NCI-H526 (cell line): ENCODE measurements around the gene CAPN11.
A peak's percentile ranks its signal among the peaks of the same experiment; 100 is the strongest.

Experiments used
- DNase-seq, 2 experiments: peaks; one replicate each; lab custom pipeline; 2025; lab: John Stamatoyannopoulos, UW

The CAPN11 gene

GRCh38 chr6:44214307-44214706 lies 55.7 kb downstream of the CAPN11 start:
- no peak for DNase-seq

GRCh38 chr6:44216677-44217331 lies 58.2 kb downstream of the CAPN11 start, which contains the start of gene MYMX:
TSS of gene MYMX (plus strand) at chr6:44216926. CDS start at chr6:44217472, 546 bp downstream.
- DNase-seq, result peak; percentile 51 to 82

- peak; percentile 31 to 65 for DNase-seq
These were observed 58.9 kb downstream of the CAPN11 start for GRCh38 chr6:44217332-44218143.

GRCh38 chr6:44219053-44219814 lies 60.6 kb downstream of the CAPN11 start:
- DNase-seq, result peak; percentile 97 to 98

- DNase-seq, result peak in 1 of 2 experiments; percentile 48
These were observed 61.5 kb downstream of the CAPN11 start for GRCh38 chr6:44219815-44220784.

- DNase-seq, result no peak
These were observed 62.3 kb downstream of the CAPN11 start for GRCh38 chr6:44220913-44221290.

- DNase-seq, result peak; percentile 68 to 88
These were observed 62.8 kb downstream of the CAPN11 start for GRCh38 chr6:44221291-44221960.

GRCh38 chr6:44221961-44222335 lies 63.3 kb downstream of the CAPN11 start:
- DNase-seq, result no peak

- peak in 1 of 2 experiments; percentile 44 for DNase-seq
These were observed 64.1 kb downstream of the CAPN11 start for GRCh38 chr6:44222486-44223318.

- peak; percentile 18 to 92 for DNase-seq
These were observed 64.9 kb downstream of the CAPN11 start, which contains the start of gene SLC29A1 for GRCh38 chr6:44223319-44224028. TSS of gene SLC29A1 (plus strand) at chr6:44223595. CDS start at chr6:44227314, 3,719 bp downstream.

GRCh38 chr6:44224029-44224964 lies 65.7 kb downstream of the CAPN11 start:
- DNase-seq, result peak in 1 of 2 experiments; percentile 47

- no peak for DNase-seq
These were observed 66.3 kb downstream of the CAPN11 start for GRCh38 chr6:44224965-44225305.

GRCh38 chr6:44225579-44226325 lies 67.1 kb downstream of the CAPN11 start:
- no peak for DNase-seq

GRCh38 chr6:44226368-44227147 lies 67.9 kb downstream of the CAPN11 start:
- DNase-seq, result no peak

GRCh38 chr6:44227148-44227793 lies 68.7 kb downstream of the CAPN11 start:
- peak in 1 of 2 experiments; percentile 24 for DNase-seq

GRCh38 chr6:44228031-44228430 lies 69.4 kb downstream of the CAPN11 start:
- DNase-seq, result no peak
